ENCODE results near the gene LAMC3.

DNA sequence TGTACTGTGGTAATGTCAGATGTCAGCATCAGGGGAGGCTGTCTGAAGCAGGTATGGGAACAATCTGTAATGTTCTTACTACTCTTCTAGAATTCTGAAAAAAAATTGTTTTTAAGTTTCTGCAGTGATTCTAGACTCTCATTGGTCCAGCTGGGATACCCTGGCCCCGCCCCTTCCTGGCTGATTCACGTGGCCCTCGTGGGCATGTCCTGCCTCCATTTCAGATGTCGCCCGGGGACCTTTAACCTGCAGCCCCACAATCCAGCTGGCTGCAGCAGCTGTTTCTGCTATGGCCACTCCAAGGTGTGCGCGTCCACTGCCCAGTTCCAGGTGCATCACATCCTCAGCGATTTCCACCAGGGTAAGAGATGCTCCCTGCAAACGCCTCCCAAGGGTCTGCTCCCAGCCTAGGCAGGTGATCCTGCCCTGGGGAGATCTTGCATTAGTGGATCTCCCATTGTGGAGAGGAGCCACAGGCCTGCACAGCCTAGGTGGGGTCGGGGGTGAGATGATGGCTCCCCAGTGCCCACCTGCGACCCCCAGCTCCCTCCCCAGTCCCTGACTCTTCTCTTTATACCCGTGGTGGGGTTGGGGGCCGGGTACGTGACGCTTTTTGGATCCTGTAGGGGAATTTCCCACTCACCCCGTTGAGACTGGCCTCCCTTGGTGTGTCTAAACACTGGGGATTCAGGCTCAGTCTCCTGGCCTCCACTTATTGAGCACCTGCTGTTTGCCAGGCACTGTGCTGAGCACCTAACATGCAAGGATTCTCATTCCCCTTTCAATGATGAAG is 36.5 kb downstream of the LAMC3 start:
- no peak for TF ChIP-seq RAD21 (conservative IDR thresholded peaks at IDR 0.05)
- no peak for TF ChIP-seq CTCF (IDR thresholded peaks at IDR 0.05; ENCODE audit: poor library complexity, severe bottlenecking)
- TF ChIP-seq SMC3 (conservative IDR thresholded peaks at IDR 0.05; ENCODE audit: poor library complexity): no peak

Measured in neural cell (in vitro differentiated cells).